AG10803 (cell line): ENCODE data around the gene HES3.

Experiments used
- DNase-seq: peaks from one replicate; pipeline ENCODE4 v3.0.0; 2010; ENCODE audit warnings: low read depth
- H3K4me3 ChIP-seq: 2 replicates; pipeline ENCODE4 v1.5.1; 2011; ENCODE audit warnings: mild to moderate bottlenecking, low read length, control low read depth
- CTCF ChIP-seq: conservative IDR thresholded peaks from 2 replicates; pipeline ENCODE4 v1.5.1; 2011; ENCODE audit warnings: mild to moderate bottlenecking, low read length, control low read depth, inconsistent platforms

The HES3 gene

DNA sequence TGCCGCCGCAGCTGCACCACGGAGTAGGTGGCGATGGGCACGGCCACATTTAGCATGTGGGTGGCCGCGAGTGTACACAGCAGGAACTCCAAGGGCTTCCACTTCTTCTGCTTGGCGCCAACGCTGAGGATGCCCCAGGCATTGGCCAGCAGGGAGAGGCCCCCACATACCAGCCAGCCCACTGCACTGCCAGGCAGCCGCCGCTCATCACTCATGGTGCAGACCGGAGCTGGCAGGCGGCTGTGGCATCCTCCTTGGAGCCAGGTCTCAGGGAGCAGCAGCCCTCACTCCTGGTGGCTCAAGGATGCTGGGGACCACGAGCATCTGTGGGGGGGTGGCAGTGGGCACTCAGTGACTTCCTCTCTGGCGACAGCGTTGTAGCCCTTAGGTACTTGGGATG, 10.7 kb downstream of the HES3 start:
- no peak overlapping the region for H3K4me3 ChIP-seq
- TF ChIP-seq CTCF: no peak
- DNase-seq: no peak

- H3K4me3 ChIP-seq: no peak overlapping the region
- DNase-seq: no peak
- no peak for TF ChIP-seq CTCF
These were observed 12.7 kb downstream of the HES3 start for GRCh38 chr1:6256645-6257044.

- no peak for DNase-seq
- no peak overlapping the region for H3K4me3 ChIP-seq
- TF ChIP-seq CTCF: no peak
These were observed 13.6 kb downstream of the HES3 start for GRCh38 chr1:6257541-6258069.

DNA sequence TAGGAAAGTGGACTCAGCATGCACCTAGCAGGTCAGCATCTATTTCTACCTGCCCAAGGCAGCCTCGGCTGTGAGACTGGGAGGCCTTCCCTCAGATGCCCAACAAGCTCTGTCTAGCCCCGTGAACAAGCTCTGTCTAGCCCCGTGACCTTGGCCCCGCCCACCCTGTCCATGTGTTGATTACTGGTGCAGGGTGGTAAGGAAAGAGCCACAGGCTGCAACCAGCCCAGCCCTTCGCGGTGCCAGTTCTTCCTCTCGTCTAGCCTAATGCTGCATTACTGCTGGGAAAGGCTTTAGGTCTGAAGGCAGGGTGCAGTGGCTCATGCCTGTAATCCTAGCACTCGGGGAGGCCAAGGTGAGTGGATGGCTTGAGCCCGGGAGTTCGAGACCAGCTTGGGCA, 14.7 kb downstream of the HES3 start:
- H3K4me3 ChIP-seq: no peak overlapping the region
- no peak for DNase-seq
- no peak for TF ChIP-seq CTCF

GRCh38 chr1:6259491-6260362, 15.7 kb downstream of the HES3 start:
- peak overlapping the region; percentile 64 for H3K4me3 ChIP-seq
- DNase-seq: peak; percentile 78
- TF ChIP-seq CTCF: no peak

DNA sequence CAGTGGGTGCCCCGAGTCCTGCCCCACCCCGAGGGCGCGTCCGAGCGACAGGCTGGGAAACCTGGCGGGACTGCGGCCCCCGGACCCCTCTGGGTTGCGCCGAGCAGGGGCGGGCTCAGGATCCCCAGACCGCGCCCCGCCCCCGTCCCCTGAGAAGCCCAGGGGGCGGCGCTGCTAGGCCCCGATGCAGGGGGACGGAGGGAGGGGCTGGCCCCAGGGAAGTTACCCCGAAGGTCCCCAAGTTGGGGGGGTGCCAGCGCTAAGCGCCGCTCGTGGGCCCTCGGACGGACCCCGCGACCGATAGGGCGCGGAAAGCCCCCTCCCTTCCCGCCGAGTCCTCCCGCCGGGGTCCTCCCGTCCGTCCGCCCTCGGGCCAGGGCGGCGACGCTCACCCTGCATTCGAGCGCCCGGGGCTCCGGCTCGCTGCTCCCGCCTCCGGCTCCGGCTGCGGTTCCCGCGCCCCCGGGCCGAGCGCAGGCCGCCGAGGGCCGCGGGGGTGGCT, 16.5 kb downstream of the HES3 start:
- peak overlapping the region; percentile 64 for H3K4me3 ChIP-seq
- no peak for TF ChIP-seq CTCF
- DNase-seq: no peak
